ENCODE results near the gene CCT3. TPM values are rescaled to one million over a fixed set of nuclear protein-coding genes. Genes with fewer than 3 reads are reported as not detected.

Gene CCT3
- total RNA-seq, 1 experiment from 2014 or later: 619 TPM

DNA sequence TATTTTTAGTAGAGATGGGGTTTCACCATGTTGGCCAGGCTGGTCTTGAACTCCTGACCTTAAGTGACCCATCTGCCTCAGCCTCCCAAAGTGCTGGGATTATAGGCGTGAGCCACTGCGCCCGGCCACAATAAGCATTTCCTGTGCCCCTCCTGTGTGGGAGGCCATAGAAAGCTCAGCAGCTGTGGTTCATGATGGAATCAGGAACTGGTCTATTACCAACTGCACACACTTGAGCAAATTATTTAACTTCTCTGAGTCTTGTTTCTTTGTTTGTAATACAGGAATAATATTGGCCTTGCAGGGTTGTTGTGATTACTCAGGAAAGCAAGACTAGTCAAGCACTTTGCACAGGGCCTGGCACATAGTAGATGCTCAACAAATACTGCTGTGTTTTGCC is 45.9 kb upstream of the CCT3 start:
- no peaks in the 10 kb centered on the region for H3K9me3 ChIP-seq (ENCODE audit: control insufficient read depth in 1 of 2, insufficient read depth in 1 of 2, low read depth in 1 of 2, low read length in 2 of 2)
- RAD21 ChIA-PET (ENCODE audit: low non-redundant PET in 1 of 2, low total read pairs in 2 of 2, uncharacterized antibody in 2 of 2, unreplicated experiment in 2 of 2): interaction anchor here in 1 of 2 experiments (1.7 kb wide), 1 partner anchor 62 kb away, joined by 9 read pairs; no protein-coding TSS in a partner anchor
- peaks cover 8 to 9% of the 10 kb centered on the region in 2 experiments for H3K4me1 ChIP-seq (ENCODE audit: control insufficient read depth in 1 of 2, insufficient read depth in 2 of 2, low read length in 2 of 2)
- no peaks in the 10 kb centered on the region for H3K79me2 ChIP-seq (ENCODE audit: insufficient read depth, low read length)
- no peaks in the 10 kb centered on the region for H4K20me1 ChIP-seq (ENCODE audit: insufficient read depth)
- no peak overlapping the region for H2AFZ ChIP-seq (ENCODE audit: low read depth, low read length, poor library complexity, severe bottlenecking)
- POLR2A ChIA-PET: no interaction called here
- no peak overlapping the region for H3K9ac ChIP-seq (ENCODE audit: low read length)
- H3K9me2 ChIP-seq (ENCODE audit: insufficient read depth): no peaks in the 10 kb centered on the region
- BruUV-seq (replicated peaks): no TSS peak
- H3K27me3 ChIP-seq (ENCODE audit: insufficient read depth, low read length): no peaks in the 10 kb centered on the region
- TF ChIP-seq, protein P1, sequence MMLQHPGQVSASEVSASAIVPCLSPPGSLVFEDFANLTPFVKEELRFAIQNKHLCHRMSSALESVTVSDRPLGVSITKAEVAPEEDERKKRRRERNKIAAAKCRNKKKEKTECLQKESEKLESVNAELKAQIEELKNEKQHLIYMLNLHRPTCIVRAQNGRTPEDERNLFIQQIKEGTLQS (IDR thresholded peaks at IDR 0.05): no peak
- TF ChIP-seq CEBPB (IDR thresholded peaks at IDR 0.05; ENCODE audit: low read depth) (no peak), SIN3A (IDR thresholded peaks at IDR 0.05; ENCODE audit: low read depth) (no peak), RAD21 (IDR thresholded peaks at IDR 0.05; ENCODE audit: low read depth) (no peak), POLR2AphosphoS5 (IDR thresholded peaks at IDR 0.05; ENCODE audit: low read depth, low read length) (no peak), FOSL1 (IDR thresholded peaks at IDR 0.05; ENCODE audit: low read depth) (no peak), ZNF274 (IDR thresholded peaks at IDR 0.05; ENCODE audit: low read depth, low read length) (no peak), JUND (IDR thresholded peaks at IDR 0.05) (no peak), SP1 (IDR thresholded peaks at IDR 0.05; ENCODE audit: low read depth) (no peak), ZFX (IDR thresholded peaks at IDR 0.05) (no peak)
- TF ChIP-seq, protein P2, sequence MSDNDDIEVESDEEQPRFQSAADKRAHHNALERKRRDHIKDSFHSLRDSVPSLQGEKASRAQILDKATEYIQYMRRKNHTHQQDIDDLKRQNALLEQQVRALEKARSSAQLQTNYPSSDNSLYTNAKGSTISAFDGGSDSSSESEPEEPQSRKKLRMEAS (IDR thresholded peaks at IDR 0.05): no peak
- TF ChIP-seq, protein P3, sequence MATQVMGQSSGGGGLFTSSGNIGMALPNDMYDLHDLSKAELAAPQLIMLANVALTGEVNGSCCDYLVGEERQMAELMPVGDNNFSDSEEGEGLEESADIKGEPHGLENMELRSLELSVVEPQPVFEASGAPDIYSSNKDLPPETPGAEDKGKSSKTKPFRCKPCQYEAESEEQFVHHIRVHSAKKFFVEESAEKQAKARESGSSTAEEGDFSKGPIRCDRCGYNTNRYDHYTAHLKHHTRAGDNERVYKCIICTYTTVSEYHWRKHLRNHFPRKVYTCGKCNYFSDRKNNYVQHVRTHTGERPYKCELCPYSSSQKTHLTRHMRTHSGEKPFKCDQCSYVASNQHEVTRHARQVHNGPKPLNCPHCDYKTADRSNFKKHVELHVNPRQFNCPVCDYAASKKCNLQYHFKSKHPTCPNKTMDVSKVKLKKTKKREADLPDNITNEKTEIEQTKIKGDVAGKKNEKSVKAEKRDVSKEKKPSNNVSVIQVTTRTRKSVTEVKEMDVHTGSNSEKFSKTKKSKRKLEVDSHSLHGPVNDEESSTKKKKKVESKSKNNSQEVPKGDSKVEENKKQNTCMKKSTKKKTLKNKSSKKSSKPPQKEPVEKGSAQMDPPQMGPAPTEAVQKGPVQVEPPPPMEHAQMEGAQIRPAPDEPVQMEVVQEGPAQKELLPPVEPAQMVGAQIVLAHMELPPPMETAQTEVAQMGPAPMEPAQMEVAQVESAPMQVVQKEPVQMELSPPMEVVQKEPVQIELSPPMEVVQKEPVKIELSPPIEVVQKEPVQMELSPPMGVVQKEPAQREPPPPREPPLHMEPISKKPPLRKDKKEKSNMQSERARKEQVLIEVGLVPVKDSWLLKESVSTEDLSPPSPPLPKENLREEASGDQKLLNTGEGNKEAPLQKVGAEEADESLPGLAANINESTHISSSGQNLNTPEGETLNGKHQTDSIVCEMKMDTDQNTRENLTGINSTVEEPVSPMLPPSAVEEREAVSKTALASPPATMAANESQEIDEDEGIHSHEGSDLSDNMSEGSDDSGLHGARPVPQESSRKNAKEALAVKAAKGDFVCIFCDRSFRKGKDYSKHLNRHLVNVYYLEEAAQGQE (IDR thresholded peaks at IDR 0.05; ENCODE audit: low read depth): no peak
- TF ChIP-seq, protein P4, sequence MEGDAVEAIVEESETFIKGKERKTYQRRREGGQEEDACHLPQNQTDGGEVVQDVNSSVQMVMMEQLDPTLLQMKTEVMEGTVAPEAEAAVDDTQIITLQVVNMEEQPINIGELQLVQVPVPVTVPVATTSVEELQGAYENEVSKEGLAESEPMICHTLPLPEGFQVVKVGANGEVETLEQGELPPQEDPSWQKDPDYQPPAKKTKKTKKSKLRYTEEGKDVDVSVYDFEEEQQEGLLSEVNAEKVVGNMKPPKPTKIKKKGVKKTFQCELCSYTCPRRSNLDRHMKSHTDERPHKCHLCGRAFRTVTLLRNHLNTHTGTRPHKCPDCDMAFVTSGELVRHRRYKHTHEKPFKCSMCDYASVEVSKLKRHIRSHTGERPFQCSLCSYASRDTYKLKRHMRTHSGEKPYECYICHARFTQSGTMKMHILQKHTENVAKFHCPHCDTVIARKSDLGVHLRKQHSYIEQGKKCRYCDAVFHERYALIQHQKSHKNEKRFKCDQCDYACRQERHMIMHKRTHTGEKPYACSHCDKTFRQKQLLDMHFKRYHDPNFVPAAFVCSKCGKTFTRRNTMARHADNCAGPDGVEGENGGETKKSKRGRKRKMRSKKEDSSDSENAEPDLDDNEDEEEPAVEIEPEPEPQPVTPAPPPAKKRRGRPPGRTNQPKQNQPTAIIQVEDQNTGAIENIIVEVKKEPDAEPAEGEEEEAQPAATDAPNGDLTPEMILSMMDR (IDR thresholded peaks at IDR 0.05 in 2 of 3, conservative IDR thresholded peaks at IDR 0.05 in 1 of 3; ENCODE audit: borderline replicate concordance in 1 of 3, insufficient read depth in 1 of 3, low read depth in 2 of 3, low read length in 2 of 3): no peak
- no peak overlapping the region for H3K4me2 ChIP-seq (ENCODE audit: low read length)
- ATAC-seq (no peak), DNase-seq (ENCODE audit: low read depth, low spot score) (no peak)
- H3K4me3 ChIP-seq (replicated peaks in 1 of 2; ENCODE audit: low read depth in 1 of 2, low read length in 2 of 2): no peak overlapping the region
- intact Hi-C loops (cut with micrococcal nuclease): no loop called here
- H3K27ac ChIP-seq (ENCODE audit: low read depth, low read length): no peak overlapping the region
- CTCF ChIA-PET: interaction anchor here (5.3 kb wide), 1 partner anchor 60 kb away, joined by 322 read pairs; no protein-coding TSS in a partner anchor
- H3K36me3 ChIP-seq (ENCODE audit: control insufficient read depth in 1 of 2, insufficient read depth in 2 of 2, low read length in 2 of 2): no peaks in the 10 kb centered on the region

All from HCT116 (cell line).